Natural killer cell treated with Interleukin-12 subunit alpha and Interleukin-12 subunit beta and Interleukin-15 and Interleukin-18, amount 100 ng/mL, for 72 hours (primary cell): ENCODE data around the gene CHM. TPM values are rescaled to one million over a fixed set of nuclear protein-coding genes. Genes with fewer than 3 reads are reported as not detected.
"Not testable (repeated sequence)": the region's sequence is repeated elsewhere in the genome, so short reads cannot be mapped to it uniquely, and the experiment has no call there.

Experiments
- ATAC-seq, 2 donors: fragments of 150-1000 bp; cut with Tn5 transposase in 1 of 2; sonication (Bioruptor Pico), chemical (Tn5 transposase) in 1 of 2; 2 replicates each; pipeline ENCODE4 v1.10.0; 2021
- DNase-seq: peaks from one replicate; pipeline ENCODE4 v3.0.0; 2022; ENCODE audit warnings: low spot score
- H3K27ac Mint-ChIP-seq, 2 donors: 1 replicate in 1 of 2; 2 replicates in 1 of 2; pipeline ENCODE4 v1.8.0; 2022; ENCODE audit warnings: mixed read lengths in 2 of 2, mild to moderate bottlenecking in 1 of 2, moderate library complexity in 1 of 2
- H3K27me3 Mint-ChIP-seq, 2 donors: 1 replicate in 1 of 2; 2 replicates in 1 of 2; pipeline ENCODE4 v1.8.0; 2022; ENCODE audit warnings: mixed read lengths in 2 of 2
- H3K36me3 Mint-ChIP-seq: one replicate; pipeline ENCODE4 v1.8.0; 2022; ENCODE audit warnings: mixed read lengths
- H3K4me1 Mint-ChIP-seq, 2 donors: 1 replicate in 1 of 2; 2 replicates in 1 of 2; pipeline ENCODE4 v1.8.0; 2022; ENCODE audit warnings: low read depth in 2 of 2, mixed read lengths in 2 of 2, mild to moderate bottlenecking in 1 of 2
- H3K4me3 Mint-ChIP-seq: one replicate; pipeline ENCODE4 v1.8.0; 2022; ENCODE audit warnings: mixed read lengths
- H3K9me3 Mint-ChIP-seq: 2 replicates; pipeline ENCODE4 v1.8.0; 2022; ENCODE audit warnings: mixed read lengths
- total RNA-seq, 2 donors: library from RNA; stranded (reverse); gene quantifications; one replicate each; pipeline ENCODE4 v1.2.3, GENCODE V29; 2022

Gene CHM
- total RNA-seq, 2 donors from 2014 or later = 12.7 to 26.0 TPM

GRCh38 chrX:85988353-85988752 is 59.0 kb downstream of the CHM start:
- H3K27me3 Mint-ChIP-seq = no peaks in the 10 kb centered on the region
- no peaks in the 10 kb centered on the region for H3K9me3 Mint-ChIP-seq
- H3K4me3 Mint-ChIP-seq = no peak overlapping the region
- H3K4me1 Mint-ChIP-seq = peaks cover 16 to 20% of the 10 kb centered on the region in 2 donors
- DNase-seq (no peak), ATAC-seq (no peak)
- H3K27ac Mint-ChIP-seq = no peak overlapping the region
- H3K36me3 Mint-ChIP-seq = peaks cover 6% of the 10 kb centered on the region

DNA sequence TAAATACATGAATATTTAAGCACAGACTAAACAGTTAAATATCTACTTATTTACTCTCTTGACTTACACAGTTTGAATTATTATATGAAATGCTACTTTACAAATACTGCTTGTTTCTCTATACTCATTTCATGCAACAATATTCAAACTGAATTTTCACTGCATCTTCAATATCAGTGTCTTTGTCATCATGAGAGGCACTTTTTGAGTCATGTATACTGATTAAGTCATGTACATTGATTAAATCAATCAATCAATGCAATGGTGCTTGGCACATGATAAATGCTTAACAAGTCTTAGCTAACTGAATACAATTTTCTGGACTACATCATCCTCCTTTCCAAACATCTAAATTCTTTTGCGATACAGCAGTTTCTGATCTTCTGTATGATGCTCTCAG is 67.1 kb downstream of the CHM start:
- no peak overlapping the region for H3K4me3 Mint-ChIP-seq
- no peaks in the 10 kb centered on the region for H3K9me3 Mint-ChIP-seq
- H3K4me1 Mint-ChIP-seq = peaks cover 0 to 4% of the 10 kb centered on the region in 2 donors
- no peak for ATAC-seq
- no peaks in the 10 kb centered on the region for H3K27me3 Mint-ChIP-seq
- H3K36me3 Mint-ChIP-seq = no peaks in the 10 kb centered on the region
- H3K27ac Mint-ChIP-seq = no peak overlapping the region
- DNase-seq = no peak

- H3K36me3 Mint-ChIP-seq = peaks cover 8% of the 10 kb centered on the region
- ATAC-seq (no peak), DNase-seq (no peak)
- no peaks in the 10 kb centered on the region for H3K9me3 Mint-ChIP-seq
- peaks cover 0 to 3% of the 10 kb centered on the region in 2 donors for H3K4me1 Mint-ChIP-seq
- no peak overlapping the region for H3K4me3 Mint-ChIP-seq
- H3K27me3 Mint-ChIP-seq = no peaks in the 10 kb centered on the region
- H3K27ac Mint-ChIP-seq = no peak overlapping the region
Measured at GRCh38 chrX:85977218-85977617, 70.1 kb downstream of the CHM start.

DNA sequence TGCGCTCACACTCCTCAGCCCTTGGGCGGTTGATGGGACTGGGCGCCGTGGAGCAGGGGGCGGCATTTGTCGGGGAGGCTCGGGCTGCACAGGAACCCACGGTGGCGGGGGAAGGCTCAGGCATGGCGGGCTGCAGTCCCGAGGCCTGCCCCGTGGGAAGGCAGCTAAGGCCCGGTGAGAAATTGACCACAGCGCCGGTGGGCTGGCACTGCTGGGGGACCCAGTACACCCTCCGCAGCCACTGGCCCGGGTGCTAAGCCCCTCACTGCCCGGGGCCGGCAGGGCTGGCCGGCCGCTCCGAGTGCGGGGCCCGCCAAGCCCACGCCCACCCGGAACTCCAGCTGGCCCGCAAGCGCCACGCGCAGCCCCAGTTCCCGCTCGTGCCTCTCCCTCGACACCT is 75.0 kb downstream of the CHM start:
- DNase-seq, ATAC-seq: not testable (repeated sequence)

DNA sequence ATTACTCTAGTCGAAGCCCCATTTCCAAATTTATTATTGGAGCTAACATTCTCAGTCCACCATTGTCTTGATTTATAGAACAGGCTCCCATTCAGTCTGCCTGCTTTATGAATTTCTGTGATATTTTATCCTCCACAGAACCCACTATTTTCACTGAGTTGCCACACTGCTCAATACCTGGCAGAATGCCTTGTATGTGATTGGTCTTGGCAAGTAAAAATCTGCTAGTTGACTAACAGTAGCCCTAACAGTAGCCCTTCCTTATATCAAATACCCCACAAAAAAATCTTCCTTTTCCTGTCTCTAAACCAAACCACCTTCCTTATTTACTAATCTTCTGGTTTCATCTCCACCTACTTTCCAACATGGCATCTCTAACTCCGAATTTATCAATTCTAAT is 82.6 kb downstream of the CHM start:
- no peak overlapping the region for H3K27ac Mint-ChIP-seq
- no peaks in the 10 kb centered on the region for H3K27me3 Mint-ChIP-seq
- H3K36me3 Mint-ChIP-seq = no peaks in the 10 kb centered on the region
- H3K4me3 Mint-ChIP-seq = no peak overlapping the region
- ATAC-seq (no peak), DNase-seq (no peak)
- H3K4me1 Mint-ChIP-seq = peaks cover 0 to 5% of the 10 kb centered on the region in 2 donors
- no peaks in the 10 kb centered on the region for H3K9me3 Mint-ChIP-seq

More for the DNA sequence above, 75.0 kb downstream of the CHM start:
- H3K36me3 Mint-ChIP-seq = peaks cover 12% of the 10 kb centered on the region
- not testable (repeated sequence) for H3K4me1 Mint-ChIP-seq, H3K9me3 Mint-ChIP-seq, H3K4me3 Mint-ChIP-seq, H3K27ac Mint-ChIP-seq, H3K27me3 Mint-ChIP-seq

- no peak overlapping the region for H3K4me3 Mint-ChIP-seq
- H3K4me1 Mint-ChIP-seq = peaks cover 0 to 5% of the 10 kb centered on the region in 2 donors
- ATAC-seq (no peak), DNase-seq (no peak)
- no peaks in the 10 kb centered on the region for H3K36me3 Mint-ChIP-seq
- no peaks in the 10 kb centered on the region for H3K9me3 Mint-ChIP-seq
- H3K27me3 Mint-ChIP-seq = no peaks in the 10 kb centered on the region
- H3K27ac Mint-ChIP-seq = no peak overlapping the region
Measured at GRCh38 chrX:85963736-85964135, 83.6 kb downstream of the CHM start.

DNA sequence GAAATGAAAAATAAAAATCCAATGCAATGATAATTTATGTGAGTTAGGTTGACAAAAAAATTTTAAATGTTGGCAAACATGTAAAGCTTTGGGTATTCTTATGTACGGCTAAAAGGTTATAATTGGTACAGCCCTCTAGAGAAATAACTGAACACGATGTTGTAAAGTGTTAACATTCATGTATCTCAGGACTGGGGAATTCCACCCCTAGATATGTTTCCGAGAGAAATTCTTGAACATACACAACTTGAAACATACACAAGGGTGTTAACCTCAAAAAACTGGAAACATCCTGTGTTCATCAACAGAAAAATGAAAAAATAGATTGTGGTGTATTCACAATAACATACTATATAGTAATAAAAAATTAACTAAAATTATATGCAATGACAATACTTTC is 91.8 kb downstream of the CHM start:
- no peaks in the 10 kb centered on the region for H3K9me3 Mint-ChIP-seq
- H3K27ac Mint-ChIP-seq = no peak overlapping the region
- no peak for DNase-seq
- ATAC-seq = no peak
- H3K4me3 Mint-ChIP-seq = no peak overlapping the region
- no peaks in the 10 kb centered on the region for H3K27me3 Mint-ChIP-seq
- H3K4me1 Mint-ChIP-seq = peaks cover 3 to 5% of the 10 kb centered on the region in 2 donors
- H3K36me3 Mint-ChIP-seq = peaks cover 24% of the 10 kb centered on the region

- Mint-ChIP-seq H3K9me3 (peaks cover 10% of the 10 kb centered on the region), H3K36me3 (peaks cover 25% of the 10 kb centered on the region)
- H3K27me3 Mint-ChIP-seq, H3K27ac Mint-ChIP-seq, H3K4me3 Mint-ChIP-seq, ATAC-seq, H3K4me1 Mint-ChIP-seq, DNase-seq: not testable (repeated sequence)
Measured at GRCh38 chrX:85944751-85945150, 102.6 kb downstream of the CHM start.

GRCh38 chrX:85941275-85941674 is 106.1 kb downstream of the CHM start:
- Mint-ChIP-seq H3K27ac (no peak overlapping the region), H3K9me3 (peaks cover 10% of the 10 kb centered on the region), H3K4me1 (peaks cover 0 to 6% of the 10 kb centered on the region in 2 donors), H3K27me3 (no peaks in the 10 kb centered on the region), H3K4me3 (no peak overlapping the region), H3K36me3 (peaks cover 20% of the 10 kb centered on the region)
- no peak for DNase-seq
- no peak for ATAC-seq

- not testable (repeated sequence) for H3K36me3 Mint-ChIP-seq, H3K9me3 Mint-ChIP-seq, DNase-seq, H3K27me3 Mint-ChIP-seq, ATAC-seq, H3K4me1 Mint-ChIP-seq, H3K4me3 Mint-ChIP-seq, H3K27ac Mint-ChIP-seq
Measured at GRCh38 chrX:85939942-85940341, 107.4 kb downstream of the CHM start.

- DNase-seq, H3K4me3 Mint-ChIP-seq, H3K36me3 Mint-ChIP-seq, H3K27me3 Mint-ChIP-seq, H3K4me1 Mint-ChIP-seq, H3K27ac Mint-ChIP-seq, H3K9me3 Mint-ChIP-seq, ATAC-seq: not testable (repeated sequence)
Measured at GRCh38 chrX:85934399-85934798, 113.0 kb downstream of the CHM start.

DNA sequence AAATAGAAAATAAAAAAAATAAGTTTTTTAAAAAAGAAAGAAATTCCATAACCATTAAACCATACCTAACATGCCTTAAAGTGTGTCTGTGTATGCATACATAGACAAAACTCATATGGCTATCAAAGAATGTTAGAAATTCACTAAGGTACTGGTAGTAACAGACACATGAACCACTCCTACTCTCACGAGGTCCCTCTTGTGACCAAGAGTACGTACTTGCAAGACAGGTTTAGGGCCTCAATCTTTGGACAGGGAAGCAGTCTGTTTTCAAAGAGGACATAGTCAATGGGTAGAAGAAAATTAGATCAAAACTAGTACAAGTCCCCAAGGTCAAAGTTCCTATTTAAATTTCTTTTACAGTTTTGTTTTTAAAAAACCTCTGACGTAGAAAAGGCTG is 117.3 kb downstream of the CHM start:
- Mint-ChIP-seq H3K27me3 (no peaks in the 10 kb centered on the region), H3K4me1 (peaks cover 0 to 4% of the 10 kb centered on the region in 2 donors), H3K9me3 (no peaks in the 10 kb centered on the region), H3K4me3 (no peak overlapping the region), H3K27ac (no peak overlapping the region), H3K36me3 (no peaks in the 10 kb centered on the region)
- DNase-seq (no peak), ATAC-seq (no peak)

GRCh38 chrX:85928606-85929005 is 118.8 kb downstream of the CHM start:
- no peak overlapping the region for H3K27ac Mint-ChIP-seq
- ATAC-seq = no peak

DNA sequence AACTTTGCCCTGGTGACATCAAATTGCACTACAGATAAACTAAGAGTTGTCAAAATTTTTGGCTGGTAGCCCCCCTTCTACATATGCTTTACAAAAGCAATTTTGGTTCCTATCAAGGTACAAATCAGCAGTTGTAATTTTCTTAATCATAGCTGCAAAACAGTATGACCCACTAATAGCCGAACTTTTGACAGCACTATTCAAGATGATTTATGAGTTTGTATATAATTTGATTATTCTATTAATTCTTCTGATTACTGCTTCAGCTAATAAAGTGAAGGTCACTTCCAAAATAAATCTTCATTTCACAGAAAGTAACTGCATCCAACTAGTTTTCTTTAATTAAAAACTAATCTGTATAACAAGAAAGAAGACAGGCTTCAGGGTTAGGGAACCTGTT is 119.6 kb downstream of the CHM start:
- Mint-ChIP-seq H3K9me3 (no peaks in the 10 kb centered on the region), H3K27ac (no peak overlapping the region), H3K4me1 (peaks cover 7 to 13% of the 10 kb centered on the region in 2 donors), H3K36me3 (no peaks in the 10 kb centered on the region), H3K4me3 (no peak overlapping the region), H3K27me3 (no peaks in the 10 kb centered on the region)
- ATAC-seq (no peak), DNase-seq (no peak)

More at GRCh38 chrX:85928606-85929005, 118.8 kb downstream of the CHM start:
- H3K27me3 Mint-ChIP-seq = no peaks in the 10 kb centered on the region
- H3K36me3 Mint-ChIP-seq = no peaks in the 10 kb centered on the region
- H3K4me3 Mint-ChIP-seq = no peak overlapping the region
- peaks cover 5 to 9% of the 10 kb centered on the region in 2 donors for H3K4me1 Mint-ChIP-seq
- DNase-seq = no peak
- H3K9me3 Mint-ChIP-seq = no peaks in the 10 kb centered on the region

GRCh38 chrX:85922821-85923220 is 124.5 kb downstream of the CHM start:
- Mint-ChIP-seq H3K9me3 (no peaks in the 10 kb centered on the region), H3K4me1 (peaks cover 17 to 18% of the 10 kb centered on the region in 2 donors), H3K27me3 (no peaks in the 10 kb centered on the region), H3K36me3 (no peaks in the 10 kb centered on the region), H3K27ac (no peak overlapping the region), H3K4me3 (no peak overlapping the region)
- ATAC-seq (no peak), DNase-seq (no peak)
